Brain microvascular endothelial cell (primary cell): ENCODE results near the gene TERB1.
"Not testable (repeated sequence)": the region's sequence is repeated elsewhere in the genome, so short reads cannot be mapped to it uniquely, and the experiment has no call there.

ENCODE experiments used
- DNase-seq: peaks from one replicate; pipeline ENCODE4 v3.0.0-alpha.2; 2020
- H3K27ac ChIP-seq: fragments of 250-450 bp; sonication (Bioruptor Pico); 2 replicates; pipeline ENCODE4 v1.5.1; 2020; ENCODE audit warnings: mild to moderate bottlenecking, moderate library complexity
- H3K27me3 ChIP-seq: fragments of 250-450 bp; sonication (Bioruptor Pico); replicated peaks from 2 replicates; pipeline ENCODE4 v1.5.1; 2020; ENCODE audit warnings: mild to moderate bottlenecking
- H3K36me3 ChIP-seq: fragments of 250-450 bp; sonication (Bioruptor Pico); replicated peaks from 2 replicates; pipeline ENCODE4 v1.5.1; 2020; ENCODE audit warnings: mild to moderate bottlenecking
- H3K4me3 ChIP-seq: 2 replicates; pipeline ENCODE4 v1.5.1; 2011; ENCODE audit warnings: low read depth, mild to moderate bottlenecking, control low read depth, low read length, moderate library complexity
- in situ Hi-C: cut with HindIII; loops from 2 replicates; pipeline ENCODE4 v1.10.0; 2017; ENCODE audit warnings: low sequenced_read_pairs, low pct_ligation_motif_present
- TF ChIP-seq, protein P1 (sequence below): IDR thresholded peaks from 2 replicates; pipeline ENCODE4 v1.5.1; 2011; ENCODE audit warnings: low read depth, mild to moderate bottlenecking, moderate library complexity, low read length, control low read depth, inconsistent platforms; ENCODE audit errors: missing control alignments

The TERB1 gene

DNA sequence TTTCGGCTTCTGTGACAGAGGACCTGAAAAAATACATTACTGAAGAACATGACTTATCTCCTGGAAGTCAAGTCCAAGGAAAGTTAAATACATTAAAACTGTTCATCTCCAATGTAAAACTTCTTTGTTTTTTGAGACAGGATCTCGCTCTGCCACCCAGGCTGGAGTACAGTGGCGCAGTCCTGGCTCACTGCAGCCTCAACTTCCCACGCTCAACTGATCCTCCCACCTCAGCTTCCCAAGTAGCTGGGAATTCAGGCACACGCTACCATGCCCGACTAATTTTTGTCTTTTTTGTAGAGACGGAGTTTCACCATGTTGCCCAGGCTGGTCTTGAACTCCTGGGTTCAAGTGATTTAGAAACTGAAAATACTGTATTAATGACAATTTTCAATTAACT, 9.7 kb upstream of the TERB1 start:
- DNase-seq, result no peak
- H3K4me3 ChIP-seq, result no peak overlapping the region
- in situ Hi-C loops, result no loop called here
- H3K27me3 ChIP-seq, result no peaks in the 10 kb centered on the region
- H3K36me3 ChIP-seq, result peaks cover 32% of the 10 kb centered on the region
- TF ChIP-seq, protein P1, sequence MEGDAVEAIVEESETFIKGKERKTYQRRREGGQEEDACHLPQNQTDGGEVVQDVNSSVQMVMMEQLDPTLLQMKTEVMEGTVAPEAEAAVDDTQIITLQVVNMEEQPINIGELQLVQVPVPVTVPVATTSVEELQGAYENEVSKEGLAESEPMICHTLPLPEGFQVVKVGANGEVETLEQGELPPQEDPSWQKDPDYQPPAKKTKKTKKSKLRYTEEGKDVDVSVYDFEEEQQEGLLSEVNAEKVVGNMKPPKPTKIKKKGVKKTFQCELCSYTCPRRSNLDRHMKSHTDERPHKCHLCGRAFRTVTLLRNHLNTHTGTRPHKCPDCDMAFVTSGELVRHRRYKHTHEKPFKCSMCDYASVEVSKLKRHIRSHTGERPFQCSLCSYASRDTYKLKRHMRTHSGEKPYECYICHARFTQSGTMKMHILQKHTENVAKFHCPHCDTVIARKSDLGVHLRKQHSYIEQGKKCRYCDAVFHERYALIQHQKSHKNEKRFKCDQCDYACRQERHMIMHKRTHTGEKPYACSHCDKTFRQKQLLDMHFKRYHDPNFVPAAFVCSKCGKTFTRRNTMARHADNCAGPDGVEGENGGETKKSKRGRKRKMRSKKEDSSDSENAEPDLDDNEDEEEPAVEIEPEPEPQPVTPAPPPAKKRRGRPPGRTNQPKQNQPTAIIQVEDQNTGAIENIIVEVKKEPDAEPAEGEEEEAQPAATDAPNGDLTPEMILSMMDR, result no peak
- no peak overlapping the region for H3K27ac ChIP-seq

DNA sequence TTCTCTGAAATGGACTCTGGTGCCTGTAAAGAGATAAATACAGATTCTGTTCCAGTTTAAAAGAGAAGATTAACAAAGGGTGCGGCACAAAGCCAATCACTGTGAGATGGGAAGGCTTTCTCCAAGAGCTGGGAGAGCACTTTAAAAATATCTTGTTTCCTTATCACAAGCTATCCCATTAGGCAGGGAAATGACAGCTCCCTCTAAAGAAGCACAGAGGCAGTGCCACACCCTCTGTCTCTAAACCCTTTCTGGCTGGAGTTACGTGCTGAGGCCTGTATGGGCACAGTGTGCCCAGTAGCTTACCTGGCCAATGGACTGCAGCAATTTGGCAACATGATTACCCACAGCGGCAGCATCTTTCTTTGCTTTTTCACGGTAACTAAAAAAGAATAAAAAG, 9.0 kb upstream of the TERB1 start:
- no peak for DNase-seq
- TF ChIP-seq, protein P1, result no peak
- H3K27ac ChIP-seq, result no peak overlapping the region
- no peak overlapping the region for H3K4me3 ChIP-seq
- in situ Hi-C loops, result no loop called here
- no peaks in the 10 kb centered on the region for H3K27me3 ChIP-seq
- H3K36me3 ChIP-seq, result peaks cover 29% of the 10 kb centered on the region

DNA sequence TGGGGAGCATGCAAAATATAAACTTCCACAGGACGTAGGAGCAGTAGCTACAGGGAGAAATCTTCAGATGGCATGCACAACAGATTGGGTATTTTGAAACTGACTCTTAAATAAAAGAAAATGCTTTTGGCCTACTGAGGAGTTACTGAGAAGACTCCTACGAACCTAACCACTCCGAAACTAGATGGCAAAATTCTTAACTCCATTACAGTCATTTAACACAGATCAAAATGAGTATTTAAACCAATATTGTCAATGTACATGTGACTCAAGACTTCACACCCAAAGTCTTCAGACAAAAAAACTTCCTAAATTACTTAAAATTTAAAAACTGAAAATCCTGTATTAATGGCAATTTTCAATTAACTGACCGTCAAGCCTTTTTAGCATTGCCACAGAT, 8.4 kb upstream of the TERB1 start:
- H3K27me3 ChIP-seq, result no peaks in the 10 kb centered on the region
- peaks cover 30% of the 10 kb centered on the region for H3K36me3 ChIP-seq
- TF ChIP-seq, protein P1, result no peak
- DNase-seq, result no peak
- H3K27ac ChIP-seq, result no peak overlapping the region
- H3K4me3 ChIP-seq, result no peak overlapping the region
- in situ Hi-C loops, result no loop called here

DNA sequence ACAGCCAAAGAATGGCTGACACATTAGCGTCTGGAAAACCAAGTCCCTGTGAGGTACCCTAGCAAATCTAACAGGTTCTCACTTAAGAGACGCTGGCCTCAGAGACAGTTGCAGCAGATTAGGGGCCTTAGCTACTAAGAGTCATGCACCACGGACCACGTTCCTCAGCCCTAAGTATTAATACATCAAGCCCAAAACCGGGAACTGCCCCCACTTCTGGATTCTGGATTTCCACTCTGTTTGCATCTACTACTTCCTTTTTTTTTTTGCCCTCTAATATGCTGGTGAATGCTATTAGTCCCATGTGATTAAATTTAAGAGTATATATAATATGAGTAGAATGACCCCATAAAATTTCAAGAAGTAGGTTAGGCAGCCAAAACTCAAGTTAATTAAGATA, 775 bp upstream of the TERB1 start:
- Histone ChIP-seq H3K27me3 (no peaks in the 10 kb centered on the region), H3K4me3 (no peak overlapping the region), H3K27ac (no peak overlapping the region), H3K36me3 (peaks cover 21% of the 10 kb centered on the region)
- in situ Hi-C loops, result no loop called here
- TF ChIP-seq, protein P1, result no peak
- no peak for DNase-seq

DNA sequence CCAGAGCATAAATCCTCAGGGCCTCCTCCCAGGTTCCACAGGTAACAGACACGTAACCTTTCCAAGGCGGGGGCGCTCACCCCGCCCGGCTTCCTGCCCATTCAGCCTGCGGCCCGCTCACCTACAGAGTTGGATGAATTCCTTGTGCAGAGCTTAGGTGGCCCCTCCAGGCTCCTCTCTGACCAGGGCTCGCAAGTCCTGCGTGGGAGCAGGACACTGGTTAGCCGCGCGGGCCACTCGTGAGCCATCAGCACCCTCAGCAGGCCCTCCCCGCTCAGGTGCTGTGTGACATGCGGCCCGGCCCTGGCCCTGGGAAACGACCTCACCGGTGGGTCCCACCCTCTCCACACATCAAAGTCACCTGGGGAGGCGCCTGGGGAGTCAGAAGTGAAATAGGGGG, 528 bp downstream of the TERB1 start:
- in situ Hi-C loops, result no loop called here
- H3K36me3 ChIP-seq, result peaks cover 21% of the 10 kb centered on the region
- no peak overlapping the region for H3K4me3 ChIP-seq
- TF ChIP-seq, protein P1, result no peak
- no peak for DNase-seq
- H3K27ac ChIP-seq, result no peak overlapping the region
- no peaks in the 10 kb centered on the region for H3K27me3 ChIP-seq

DNA sequence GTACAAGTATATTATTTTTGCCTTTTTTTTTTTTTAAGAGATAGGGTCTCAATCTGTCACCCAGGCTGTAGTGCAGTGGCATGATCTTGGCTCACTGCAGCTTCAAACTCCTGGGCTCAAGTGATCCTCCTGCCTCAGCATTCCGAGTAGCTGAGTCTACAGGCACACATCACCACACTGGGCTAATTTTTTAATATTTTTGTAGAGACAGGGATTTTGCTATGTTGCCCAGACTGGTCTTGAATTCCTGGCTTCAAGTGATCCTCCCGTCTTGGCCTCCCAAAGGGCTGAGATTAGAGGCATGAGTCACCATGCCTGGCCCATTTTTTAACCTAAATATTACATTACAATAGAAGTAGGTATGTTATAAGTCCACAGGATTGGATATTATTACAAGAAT, 3.2 kb downstream of the TERB1 start:
- in situ Hi-C loops, result no loop called here
- DNase-seq, result peak; percentile 23
- TF ChIP-seq, protein P1, result no peak
- Histone ChIP-seq H3K27me3 (no peaks in the 10 kb centered on the region), H3K27ac (no peak overlapping the region), H3K4me3 (no peak overlapping the region), H3K36me3 (peaks cover 5% of the 10 kb centered on the region)

DNA sequence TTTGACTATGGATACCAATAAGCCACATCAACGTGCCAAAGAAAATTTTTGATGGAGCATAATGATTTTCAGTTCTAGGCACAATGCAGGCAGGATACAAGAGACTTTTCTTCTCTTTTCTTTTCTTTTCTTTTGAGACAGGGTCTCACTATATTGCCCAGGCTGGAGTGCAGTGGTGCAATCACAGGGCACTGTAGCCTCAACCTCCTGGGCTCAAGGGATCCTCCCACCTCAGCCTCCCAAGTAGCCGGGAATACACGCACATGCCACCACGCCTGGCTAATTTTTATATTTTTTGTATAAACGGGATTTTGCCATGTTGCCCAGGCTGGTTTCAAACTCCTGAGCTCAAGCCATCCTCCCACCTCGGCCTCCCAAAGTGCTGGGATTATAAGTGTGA, 7.4 kb downstream of the TERB1 start:
- in situ Hi-C loops, H3K27ac ChIP-seq, DNase-seq, H3K36me3 ChIP-seq, H3K27me3 ChIP-seq, H3K4me3 ChIP-seq: not testable (repeated sequence)
